Stimulated activated CD4-positive, alpha-beta T cell treated with anti-CD3 and anti-CD28 coated beads, Interleukin-12 subunit alpha, Interleukin-12 subunit beta, amount 100 ng/mL, for 4 hours (primary cell): ENCODE data around the gene PROSER3.
A peak's percentile ranks its signal among the peaks of the same experiment; 100 is the strongest.
"Not testable (repeated sequence)": the region's sequence is repeated elsewhere in the genome, so short reads cannot be mapped to it uniquely, and the experiment has no call there.

Source experiments
- DNase-seq: peaks from one replicate; pipeline ENCODE4 v3.0.0-alpha.2; 2020

The PROSER3 gene

GRCh38 chr19:35755550-35756376 is 2.2 kb upstream of the PROSER3 start:
- DNase-seq: peak; percentile 60

GRCh38 chr19:35756377-35757230 is 1.4 kb upstream of the PROSER3 start, which contains the start of gene HSPB6:
TSS of gene HSPB6 (minus strand) at chr19:35757029. CDS start at chr19:35757008, 21 bp downstream.
- DNase-seq: no peak

GRCh38 chr19:35757231-35757748 is 686 bp upstream of the PROSER3 start:
- DNase-seq: no peak

DNA sequence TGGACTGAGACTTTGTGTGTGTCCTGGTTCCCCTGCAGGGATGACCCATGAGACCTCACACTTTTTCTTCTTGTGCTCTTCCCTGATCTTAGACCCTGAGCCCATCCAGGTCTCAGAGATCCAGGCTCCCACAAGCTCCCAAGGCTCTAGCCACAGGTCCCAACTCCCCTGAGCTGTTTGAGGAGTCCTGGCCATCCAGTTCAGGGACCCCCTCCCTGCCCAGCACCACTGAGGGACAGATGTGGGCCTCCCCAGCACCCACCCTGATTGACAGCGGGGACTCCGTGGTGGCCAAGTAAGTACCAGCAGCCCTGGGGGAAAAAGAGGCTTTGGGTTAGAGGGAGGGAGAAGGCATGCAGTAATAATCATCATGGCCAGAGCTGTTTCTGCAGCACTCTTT is 1.7 kb downstream of the PROSER3 start:
- DNase-seq: no peak

GRCh38 chr19:35760711-35761349 is 2.9 kb downstream of the PROSER3 start:
- DNase-seq: no peak

DNA sequence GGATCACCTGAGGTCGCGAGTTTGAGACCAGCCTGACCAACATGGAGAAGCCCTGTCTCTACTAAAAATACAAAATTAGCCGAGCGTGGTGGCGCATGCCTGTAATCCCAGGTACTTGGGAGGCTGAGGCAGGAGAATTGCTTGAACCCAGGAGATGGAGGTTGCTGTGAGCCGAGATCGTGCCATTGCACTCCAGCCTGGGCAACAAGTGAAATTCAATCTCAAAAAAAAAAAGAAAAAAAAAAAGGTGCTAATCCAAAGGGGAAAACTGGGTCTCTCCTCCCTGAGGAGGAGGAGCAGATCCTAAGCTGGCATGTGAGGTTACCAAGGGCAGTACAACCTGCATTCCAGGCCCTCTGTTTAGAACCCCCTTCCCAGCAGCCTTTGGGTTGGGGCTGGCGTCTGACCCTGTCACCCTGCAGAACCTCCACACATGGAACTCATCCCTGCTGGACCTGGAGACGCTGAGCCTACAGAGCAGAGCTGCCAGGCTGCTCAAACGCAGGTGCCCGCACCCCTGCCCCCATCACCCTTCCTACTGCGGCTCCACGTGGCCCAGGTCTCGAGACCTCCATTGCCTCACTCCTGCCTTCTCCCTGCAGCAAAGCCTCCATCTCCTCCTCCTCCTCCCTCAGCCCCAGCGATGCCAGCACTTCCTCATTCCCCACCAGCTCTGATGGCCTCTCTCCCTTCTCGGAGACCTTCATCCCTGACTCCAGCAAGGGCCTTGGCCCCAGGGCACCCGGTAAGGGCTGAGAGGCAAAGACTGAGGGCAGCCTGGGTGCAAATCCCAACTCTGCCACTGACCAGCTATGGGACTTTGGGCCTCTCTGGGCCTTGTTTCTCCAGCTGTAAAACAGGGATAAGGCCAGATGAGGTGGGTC is 6.7 kb downstream of the PROSER3 start:
- DNase-seq: no peak

DNA sequence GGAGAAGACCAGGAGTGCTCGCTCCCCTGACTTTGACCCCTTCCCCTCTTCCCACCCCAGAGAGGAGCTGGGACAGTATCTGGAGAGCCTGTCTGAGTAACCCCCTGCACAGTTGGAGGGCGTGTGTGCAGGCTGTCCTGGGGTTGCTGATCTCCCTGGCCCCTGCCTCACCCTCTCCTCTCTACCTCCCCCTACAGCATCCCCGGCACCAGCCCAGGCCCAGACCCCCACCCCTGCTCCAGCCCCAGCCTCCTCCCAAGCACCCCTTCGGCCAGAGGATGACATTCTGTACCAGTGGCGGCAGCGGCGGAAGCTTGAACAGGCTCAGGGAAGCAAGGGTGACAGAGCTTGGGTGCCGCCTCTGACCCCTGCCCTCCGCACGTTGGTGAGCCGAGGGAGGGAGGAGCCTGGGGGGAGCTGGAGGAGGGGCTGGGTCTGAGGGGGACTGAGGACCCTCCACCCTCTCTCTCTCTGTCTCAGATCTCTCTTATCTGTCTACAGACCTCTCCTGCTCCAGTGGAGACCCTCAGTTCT is 8.7 kb downstream of the PROSER3 start:
- no peak for DNase-seq

GRCh38 chr19:35767288-35768081 is 9.5 kb downstream of the PROSER3 start:
- DNase-seq: no peak

DNA sequence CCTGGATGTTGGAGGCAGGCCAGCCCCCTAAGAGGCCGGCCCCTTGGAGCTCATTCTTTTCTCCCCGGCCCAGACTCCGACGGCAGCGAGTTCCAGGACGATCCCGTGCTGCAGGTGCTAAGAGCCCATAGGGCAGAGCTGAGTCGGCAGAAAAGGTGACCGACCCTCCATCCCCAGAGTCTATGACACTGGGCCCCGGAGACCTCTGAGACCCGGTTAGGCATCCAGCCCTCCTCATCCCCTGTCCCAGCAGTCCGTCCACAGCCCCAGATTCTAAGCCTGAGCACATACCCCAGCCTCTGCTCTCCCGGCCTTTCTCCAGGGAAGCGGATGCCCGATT is 10.1 kb downstream of the PROSER3 start:
- DNase-seq: no peak

DNA sequence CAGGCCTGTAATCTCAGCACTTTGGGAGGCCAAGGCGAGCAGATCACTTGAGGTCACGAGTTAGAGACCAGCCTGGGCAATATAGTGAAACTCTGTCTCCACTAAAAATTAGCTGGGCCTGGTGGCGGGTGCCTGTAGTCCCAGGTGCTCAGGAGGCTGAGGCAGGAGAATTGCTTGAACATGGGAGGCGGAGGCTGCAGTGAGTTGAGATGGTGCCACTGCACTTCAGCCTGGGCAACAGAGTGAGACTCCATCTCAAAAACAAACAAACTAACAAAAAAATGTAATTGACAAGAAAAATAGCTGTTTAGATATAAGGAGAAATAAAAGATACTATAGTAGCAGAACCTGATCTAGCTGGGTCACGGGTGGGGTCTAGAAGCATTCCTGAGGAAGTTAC is 14.4 kb downstream of the PROSER3 start:
- DNase-seq: not testable (repeated sequence)

DNA sequence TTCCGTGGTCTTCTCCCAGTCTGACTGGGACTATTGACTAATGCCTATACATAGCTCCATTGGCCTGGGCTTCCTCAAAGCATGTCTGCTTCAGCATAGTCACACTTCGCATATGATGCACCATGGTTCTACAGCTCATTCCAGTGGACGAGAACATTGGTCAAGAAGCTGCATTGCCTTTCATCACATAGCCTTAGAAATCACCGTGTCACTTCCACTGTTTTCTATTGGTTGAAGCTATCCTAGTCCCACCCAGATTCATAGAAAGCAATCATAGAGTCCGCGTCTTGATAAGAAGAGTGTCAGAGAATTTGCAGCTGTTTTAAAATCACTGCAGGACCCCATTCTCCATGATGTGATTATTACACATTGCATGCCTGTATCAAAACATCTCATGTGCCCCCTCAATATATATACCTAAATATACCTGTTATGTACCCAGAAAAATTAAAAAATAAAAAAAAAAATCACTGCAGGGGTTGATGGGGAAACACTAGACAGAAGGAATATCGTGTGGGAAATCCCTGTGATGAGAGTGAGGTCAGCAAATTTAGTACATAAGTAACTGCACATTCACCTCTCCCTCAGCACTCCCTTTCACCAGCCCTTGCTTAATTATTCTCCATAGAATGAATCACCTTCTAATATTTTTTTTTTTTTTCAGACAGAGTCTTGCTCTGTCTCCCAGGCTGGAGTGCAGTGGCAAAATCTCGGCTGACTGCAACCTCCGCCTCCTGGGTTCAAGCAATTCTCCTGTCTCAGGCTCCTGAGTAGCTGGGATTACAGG is 15.2 kb downstream of the PROSER3 start:
- no peak for DNase-seq

DNA sequence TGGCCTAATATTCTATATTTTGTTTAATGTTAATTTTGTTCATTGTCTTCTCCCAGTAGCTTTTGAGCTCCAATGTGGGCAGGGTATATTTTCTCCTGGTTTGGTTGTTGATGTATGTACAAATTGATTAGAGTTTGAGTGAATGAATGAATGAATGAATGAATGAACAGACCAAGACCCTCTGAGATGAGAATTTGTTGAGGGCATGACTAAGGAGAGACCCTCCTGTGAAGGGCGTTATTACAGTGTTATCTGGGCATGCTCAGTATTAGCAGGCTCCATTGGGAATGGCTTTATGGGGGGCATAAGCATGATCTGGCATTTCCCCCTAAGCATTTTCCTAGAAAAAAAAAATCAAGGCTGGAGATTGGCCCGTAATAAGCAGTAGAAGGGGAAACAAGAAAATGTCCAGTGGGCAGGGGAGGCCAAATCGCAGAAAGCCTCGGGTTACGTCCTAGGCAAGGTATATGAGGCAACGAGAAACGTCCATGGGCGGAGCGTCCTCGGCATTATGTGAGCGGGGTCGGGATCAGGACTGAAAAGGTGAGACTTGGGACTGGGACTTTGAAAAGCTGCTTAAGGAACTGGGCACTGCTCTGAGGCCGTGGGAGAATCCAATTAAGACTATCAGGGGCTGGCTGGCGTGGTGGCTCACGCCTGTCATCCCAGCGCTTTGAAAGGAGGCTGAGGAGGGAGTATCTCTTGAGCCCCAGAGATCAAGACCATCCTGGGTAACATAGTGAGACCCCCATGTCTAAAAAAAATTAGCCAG is 16.5 kb downstream of the PROSER3 start:
- no peak for DNase-seq

GRCh38 chr19:35775046-35775297 is 17.0 kb downstream of the PROSER3 start:
- no peak for DNase-seq

- peak; percentile 98 for DNase-seq
Measured at GRCh38 chr19:35775298-35776101, 17.5 kb downstream of the PROSER3 start, which contains the start of gene ARHGAP33. TSS of gene ARHGAP33 (plus strand) at chr19:35775564. CDS start at chr19:35775659, 95 bp downstream.

DNA sequence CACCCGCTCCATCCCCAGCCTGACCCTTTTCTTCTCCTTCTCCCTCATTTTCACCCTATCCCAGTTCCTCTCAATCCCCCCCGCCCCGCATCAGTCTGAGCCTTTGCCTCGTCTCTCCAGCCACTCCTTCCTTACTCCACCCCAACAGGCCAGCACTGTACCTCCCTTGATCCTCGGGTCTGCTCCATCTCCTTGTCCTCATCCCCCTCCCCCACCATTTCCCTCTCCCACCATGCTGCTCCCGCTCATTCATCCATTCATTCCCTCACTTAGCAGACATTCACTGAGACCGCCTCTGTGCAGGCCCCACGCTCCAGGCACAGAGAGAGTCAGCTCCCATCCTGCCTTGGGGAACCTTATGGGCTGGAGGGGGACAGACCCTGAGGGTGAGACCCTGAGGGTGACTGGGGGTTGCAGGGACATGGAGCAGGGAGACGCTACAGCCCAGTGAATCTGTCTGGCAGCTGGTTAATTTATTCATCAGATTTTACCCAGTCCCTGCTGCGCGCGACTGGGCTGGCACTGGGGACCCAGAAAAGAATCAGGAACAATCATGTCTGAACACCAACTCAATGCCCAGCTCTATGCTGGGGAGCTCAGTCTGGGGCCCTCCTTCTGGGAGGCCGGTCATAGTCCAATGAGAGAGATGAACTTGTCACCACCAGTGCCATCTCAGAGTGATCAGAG is 18.3 kb downstream of the PROSER3 start:
- DNase-seq: no peak

DNA sequence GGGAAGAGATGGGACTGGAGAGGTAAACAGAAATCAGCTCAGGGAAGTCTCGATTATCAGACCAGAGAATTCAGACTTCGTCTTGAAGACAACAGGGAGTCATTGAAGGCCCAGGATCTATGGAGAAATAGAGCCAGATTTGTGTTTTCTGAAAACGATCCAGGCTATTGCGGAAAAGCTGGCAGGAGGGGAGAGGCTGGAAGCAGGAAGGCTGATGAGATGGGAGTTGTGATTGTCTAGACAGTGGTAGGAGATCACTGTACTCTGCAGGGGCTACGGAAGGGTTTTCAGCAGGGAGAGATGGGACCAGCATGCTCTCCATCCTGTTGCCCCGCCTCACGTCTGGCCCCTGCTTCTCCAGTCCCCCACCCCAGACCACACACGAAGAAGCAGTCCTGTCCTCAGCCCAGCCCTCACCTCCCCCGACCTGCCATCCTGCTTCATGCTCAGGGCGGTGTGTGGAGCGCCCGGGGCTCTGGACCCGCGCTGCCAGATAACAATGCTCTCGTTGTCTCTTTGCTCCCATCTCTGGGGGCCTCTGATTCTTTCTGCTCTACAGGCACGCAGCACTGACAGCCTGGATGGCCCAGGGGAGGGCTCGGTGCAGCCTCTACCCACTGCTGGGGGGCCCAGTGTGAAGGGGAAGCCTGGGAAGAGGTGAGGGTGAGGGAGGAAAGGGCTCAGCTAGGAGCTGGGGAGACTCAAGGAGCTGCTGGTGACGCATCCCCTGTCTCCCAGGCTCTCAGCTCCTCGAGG is 19.3 kb downstream of the PROSER3 start:
- no peak for DNase-seq

GRCh38 chr19:35777961-35778360 is 20.0 kb downstream of the PROSER3 start:
- DNase-seq: no peak
